GM18951 (cell line): ENCODE data around the gene NAGLU.
A peak's percentile ranks its signal among the peaks of the same experiment; 100 is the strongest.

Experiments
- POLR2A ChIP-seq: IDR thresholded peaks from 4 replicates; pipeline ENCODE4 v1.6.1; 2011; ENCODE audit warnings: mild to moderate bottlenecking; ENCODE audit not compliant: insufficient read length, insufficient read depth; ENCODE audit errors: extremely low read depth
- in situ Hi-C: fragments of 300-500 bp; cut with MboI; formaldehyde crosslinking; loops from one replicate; pipeline ENCODE4 v1.12.0; 2022; ENCODE audit warnings: low sequenced_read_pairs, mixed read lengths, inconsistent platforms; ENCODE audit not compliant: unreplicated experiment

Gene NAGLU

DNA sequence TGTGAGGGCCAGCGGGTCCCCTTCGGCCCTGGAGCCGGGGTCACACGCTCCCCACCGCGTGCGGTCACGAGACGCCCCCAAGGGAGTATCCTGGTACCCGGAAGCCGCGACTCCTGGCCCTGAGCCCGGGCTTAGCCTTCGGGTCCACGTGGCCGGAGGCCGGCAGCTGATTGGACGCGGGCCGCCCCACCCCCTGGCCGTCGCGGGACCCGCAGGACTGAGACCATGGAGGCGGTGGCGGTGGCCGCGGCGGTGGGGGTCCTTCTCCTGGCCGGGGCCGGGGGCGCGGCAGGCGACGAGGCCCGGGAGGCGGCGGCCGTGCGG lies at the start of gene NAGLU:
NAGLU (plus strand) TSS at position 194 of the 324 bp plus-strand sequence; CDS start at position 226, 32 bp downstream.
- in situ Hi-C loops: no loop called here
- TF ChIP-seq POLR2A: peak; percentile 75

DNA sequence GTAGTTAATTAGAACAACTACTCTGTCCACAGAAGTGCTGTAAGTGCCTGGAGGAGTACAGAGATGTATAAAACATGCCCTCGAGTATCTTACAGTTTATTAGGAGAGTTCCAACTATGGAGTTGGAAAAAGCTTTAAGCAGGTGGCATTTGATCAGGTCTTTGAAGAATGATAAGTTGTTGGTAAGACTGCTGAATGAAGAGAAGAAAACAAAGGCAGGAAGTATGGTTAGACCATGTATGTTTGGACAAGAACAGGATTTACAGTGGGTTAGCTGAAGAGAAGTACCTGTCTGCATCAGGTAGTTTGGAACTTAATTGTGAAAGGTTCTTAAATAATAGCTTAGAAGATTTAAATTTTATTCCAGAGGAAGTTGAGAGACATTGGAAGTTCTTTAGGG lies 48.0 kb upstream of the NAGLU start:
- TF ChIP-seq POLR2A: no peak

DNA sequence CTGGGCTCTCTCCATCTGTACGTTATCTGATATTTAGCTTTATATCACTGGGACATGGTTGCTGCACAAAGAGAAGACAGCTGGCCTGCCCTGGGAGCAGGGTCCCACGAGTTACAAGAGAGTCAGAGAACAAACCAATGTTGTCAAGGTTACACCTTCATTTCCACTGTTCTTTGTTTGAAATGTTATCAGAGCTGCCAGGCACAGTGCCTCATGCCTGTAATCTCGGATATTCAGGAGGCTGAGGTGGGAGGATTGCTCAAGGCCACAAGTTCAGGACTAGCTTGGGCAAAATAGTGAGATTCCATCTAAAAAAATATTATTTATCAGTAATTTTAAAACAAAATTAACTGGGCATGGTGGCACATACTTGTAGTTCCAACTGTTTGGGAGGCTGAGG lies 42.7 kb upstream of the NAGLU start:
- in situ Hi-C loops: no loop called here
- no peak for TF ChIP-seq POLR2A

More for the DNA sequence above, 48.0 kb upstream of the NAGLU start:
- in situ Hi-C loops: no loop called here

DNA sequence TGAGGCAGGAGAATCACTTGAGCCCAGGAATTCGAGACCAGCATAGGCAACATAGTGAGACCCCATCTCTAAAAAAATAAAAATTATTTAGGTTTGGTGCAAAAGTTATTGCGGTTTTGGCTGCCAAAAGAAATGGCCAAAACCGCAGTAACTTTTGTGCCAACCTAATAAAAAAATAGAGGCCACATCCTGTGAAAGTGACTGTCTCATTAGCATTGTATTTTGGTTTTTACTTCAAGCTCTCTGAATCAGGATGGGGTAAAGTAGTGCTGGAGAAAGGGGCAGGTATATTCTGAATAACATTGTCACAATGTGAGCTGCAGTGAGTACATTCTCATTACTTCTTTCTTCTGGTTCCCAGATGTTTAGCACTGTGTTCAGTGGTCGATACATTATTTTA lies 41.4 kb upstream of the NAGLU start:
- in situ Hi-C loops: no loop called here
- TF ChIP-seq POLR2A: no peak

DNA sequence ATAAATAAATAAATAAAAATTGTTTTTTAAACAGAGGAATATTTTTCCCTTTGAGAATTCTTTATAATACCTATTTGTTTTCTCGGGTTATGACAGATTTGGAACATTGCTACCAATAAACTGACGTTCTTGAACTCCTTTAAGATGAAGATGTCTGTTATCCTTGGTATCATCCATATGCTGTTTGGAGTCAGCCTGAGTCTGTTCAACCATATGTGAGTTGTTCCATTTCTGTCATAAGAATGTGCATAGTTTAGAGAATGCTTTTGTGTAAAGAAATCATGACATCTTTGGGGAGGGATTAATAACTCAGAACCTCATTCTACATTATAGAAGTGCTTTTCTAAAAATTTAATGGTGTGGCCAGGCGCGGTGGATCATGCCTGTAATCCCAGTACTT lies 37.2 kb upstream of the NAGLU start:
- no peak for TF ChIP-seq POLR2A
- in situ Hi-C loops: no loop called here

DNA sequence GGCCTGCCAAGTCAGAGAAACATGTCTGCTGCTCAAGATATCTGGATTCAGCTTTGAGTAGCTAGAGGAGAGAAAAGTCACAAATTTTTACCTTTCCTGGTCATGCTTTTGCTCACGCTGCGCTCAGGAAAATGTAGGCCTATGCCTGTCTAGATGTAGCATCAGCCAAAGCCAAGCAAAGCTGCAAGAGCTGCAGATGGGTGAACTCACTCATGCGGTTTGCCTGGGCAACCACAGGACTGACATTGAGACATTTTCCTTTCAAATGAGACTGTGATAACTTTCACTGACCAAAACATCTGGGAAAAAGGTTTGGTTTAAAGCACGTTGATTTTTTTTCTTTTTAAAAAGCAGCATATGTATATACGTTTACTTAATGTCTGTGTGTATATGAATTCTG lies 34.0 kb upstream of the NAGLU start:
- in situ Hi-C loops: no loop called here

DNA sequence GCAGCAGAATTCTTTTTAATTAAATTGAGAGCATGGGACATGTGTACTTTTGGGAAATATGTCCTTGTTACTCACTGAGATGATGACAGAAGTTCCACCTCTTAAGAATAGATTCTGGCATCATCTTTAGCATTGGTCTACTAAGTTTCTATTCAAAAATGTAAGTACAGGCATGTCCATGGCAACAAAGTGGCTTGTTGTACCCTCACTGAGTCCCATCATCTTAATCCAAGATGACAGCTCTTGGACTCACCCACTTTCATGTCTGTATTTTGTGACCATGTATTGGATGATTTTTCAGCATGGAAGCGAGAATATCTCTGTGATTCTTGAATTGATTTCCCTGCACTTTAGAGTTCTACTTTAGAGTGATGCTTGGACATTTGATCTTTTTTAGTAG lies 33.1 kb upstream of the NAGLU start:
- TF ChIP-seq POLR2A: no peak
- in situ Hi-C loops: no loop called here

More for the DNA sequence above, 34.0 kb upstream of the NAGLU start:
- no peak for TF ChIP-seq POLR2A

DNA sequence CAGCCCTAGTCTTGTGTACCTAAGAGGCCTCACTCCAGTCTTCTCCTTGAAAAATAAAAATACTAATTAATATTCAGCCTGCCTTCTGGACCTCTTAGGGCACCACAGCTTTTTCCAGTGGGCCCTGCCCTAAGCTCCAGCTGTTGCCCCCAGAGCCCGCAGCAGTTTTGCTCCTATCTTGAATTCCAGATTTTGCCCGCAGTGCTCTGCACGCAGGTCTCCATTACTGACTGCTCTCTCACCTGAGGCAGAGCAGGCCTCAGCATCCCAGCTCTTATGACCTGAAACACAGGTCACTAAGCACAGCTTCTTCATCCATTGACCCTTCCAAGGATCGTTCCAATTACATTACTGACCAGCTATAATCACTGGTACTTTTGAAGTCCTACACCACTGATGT lies 28.4 kb upstream of the NAGLU start:
- TF ChIP-seq POLR2A: no peak
- in situ Hi-C loops: no loop called here

DNA sequence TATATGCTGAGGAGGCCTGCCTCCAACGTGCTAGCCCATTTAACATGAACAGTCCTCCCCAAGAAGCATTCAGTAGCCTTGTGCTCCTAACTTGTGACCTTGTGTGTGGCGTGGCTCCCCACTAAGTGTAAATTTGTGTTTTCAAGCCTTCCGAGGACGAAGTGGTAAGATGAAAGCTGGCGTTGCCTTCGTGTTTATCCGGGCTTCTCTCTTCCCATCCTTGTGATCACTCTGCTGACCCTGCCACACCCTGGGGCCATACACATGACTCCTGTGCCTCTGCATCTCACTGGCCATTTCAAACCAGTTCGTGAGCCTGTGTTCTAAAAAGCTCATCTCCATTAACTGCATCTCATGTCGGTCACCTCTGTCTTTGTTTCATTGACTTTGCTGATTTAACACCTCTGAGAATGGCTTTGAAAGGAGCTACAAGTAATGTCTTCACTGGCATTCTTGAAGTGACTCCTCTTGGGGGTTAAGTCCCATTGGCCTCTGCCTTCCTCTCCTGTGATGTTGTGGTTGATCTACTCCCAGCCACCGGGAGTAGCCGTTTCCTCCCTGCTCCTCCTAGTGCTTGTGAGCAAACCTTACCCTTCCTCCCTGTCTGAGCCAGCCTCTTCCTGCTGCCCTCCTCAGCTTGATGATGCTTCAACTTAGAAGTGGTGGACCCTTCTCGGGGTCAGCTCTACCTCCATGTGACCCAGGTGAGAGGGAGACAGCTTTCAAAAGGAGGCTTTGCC lies 27.4 kb upstream of the NAGLU start:
- no peak for TF ChIP-seq POLR2A
- in situ Hi-C loops: no loop called here

DNA sequence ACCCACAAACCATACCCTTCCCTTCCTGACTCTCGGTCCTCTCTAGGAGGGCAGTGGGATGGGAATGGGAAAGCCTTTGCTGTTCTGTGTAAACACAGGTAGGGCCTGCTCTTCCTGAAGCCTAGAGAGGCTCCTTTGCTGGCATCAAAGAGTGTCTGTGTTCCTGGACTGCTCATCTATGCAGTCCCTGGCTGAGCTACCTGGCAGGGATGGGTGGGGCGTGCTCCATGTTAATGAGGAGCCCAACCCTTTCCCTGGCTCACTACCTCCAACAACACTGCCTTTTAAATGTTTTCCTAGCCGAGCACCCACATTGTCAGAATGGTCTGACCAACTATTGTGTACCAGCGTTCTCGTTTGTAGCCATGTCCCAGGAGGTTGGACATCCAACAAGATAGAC lies 26.6 kb upstream of the NAGLU start:
- in situ Hi-C loops: no loop called here
- TF ChIP-seq POLR2A: no peak

DNA sequence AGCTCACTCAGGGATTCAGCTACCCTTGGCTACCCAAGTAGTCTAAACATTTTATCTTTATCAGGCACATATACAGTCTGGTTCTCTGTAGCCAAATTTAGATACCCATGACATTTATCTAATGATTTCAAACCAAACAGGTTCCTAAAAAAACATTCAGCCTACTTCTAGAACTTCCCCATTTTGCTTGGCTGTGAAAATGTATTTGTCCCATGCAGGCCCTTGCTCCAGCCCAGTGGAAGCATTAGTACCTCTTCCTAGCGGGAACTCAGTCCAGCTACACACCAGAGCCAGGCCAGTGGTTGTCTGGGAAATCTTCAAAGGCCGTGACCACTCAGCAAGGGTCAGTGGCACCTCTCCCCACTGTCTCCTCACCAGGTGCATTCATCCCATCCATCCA lies 26.2 kb upstream of the NAGLU start:
- in situ Hi-C loops: no loop called here
- TF ChIP-seq POLR2A: no peak

DNA sequence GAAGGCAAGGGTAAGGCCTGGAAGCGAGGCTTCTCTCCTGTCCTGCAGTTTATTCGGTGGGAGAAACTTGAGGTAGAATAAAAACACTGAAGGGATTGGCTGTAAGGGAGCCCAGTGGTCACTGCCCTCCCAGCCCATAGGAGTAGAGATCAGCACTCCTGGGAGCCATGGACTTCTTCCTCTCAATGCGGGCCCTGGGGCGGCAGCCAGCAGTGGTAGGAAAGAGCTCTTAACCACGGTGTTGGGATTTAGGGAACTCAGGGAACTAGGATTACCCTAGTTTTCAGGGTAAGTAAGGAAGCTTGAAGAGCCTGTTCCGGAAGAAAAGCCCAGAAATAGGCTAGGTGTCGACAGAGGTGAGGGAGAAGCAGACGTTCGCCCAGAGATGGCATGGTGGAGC lies 23.8 kb upstream of the NAGLU start:
- in situ Hi-C loops: no loop called here
- TF ChIP-seq POLR2A: no peak

DNA sequence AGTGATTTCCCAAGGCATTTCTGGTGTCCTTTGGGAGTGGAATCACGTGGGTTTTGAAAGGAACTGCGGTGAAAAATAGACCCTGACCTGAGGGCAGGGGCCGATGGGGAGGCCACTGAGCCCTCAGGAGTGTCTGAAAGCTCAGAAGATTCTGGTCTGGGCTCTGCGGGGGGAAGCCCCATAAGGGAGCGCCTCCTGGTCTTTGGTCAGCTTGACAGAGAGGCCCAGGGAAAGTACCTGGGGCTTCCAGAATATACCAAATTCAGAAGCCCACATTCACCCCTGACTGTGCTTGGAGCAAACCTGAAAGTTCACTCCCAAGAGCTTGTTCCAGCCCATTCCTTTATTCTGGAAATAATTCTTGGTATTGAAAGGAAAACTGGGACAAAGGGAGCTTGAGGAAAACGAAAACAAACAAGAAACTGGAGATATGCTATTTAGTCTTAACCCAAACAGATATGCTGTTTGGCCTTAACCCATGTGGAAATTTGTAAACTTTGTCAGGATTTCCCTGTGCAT lies 23.2 kb upstream of the NAGLU start:
- TF ChIP-seq POLR2A: no peak
- in situ Hi-C loops: no loop called here

DNA sequence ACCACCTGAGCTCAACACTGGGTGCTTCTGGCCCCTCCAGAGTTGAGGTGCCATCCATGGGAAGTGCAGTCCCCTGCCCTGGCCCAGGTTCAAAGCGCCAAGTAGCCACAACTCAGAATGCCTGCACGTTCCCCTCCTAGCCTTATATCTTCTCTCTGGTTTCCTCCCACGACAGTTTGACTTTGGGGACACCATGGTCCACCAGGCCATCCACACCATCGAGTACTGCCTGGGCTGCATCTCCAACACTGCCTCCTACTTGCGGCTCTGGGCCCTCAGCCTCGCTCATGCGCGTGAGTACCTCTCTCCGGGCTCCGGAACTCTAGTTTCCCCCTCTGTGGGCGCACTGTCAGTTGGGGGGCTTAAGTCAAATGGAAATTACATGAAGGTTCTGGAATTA lies 22.4 kb upstream of the NAGLU start:
- in situ Hi-C loops: no loop called here
- TF ChIP-seq POLR2A: no peak
